Stimulated activated CD8-positive, alpha-beta memory T cell treated with anti-CD3 and anti-CD28 coated beads, Interleukin-7, amount 100 ng/mL, for 1 hour (primary cell): Measurements from ENCODE around the gene TCERG1L.

Source experiments
- DNase-seq, 2 donors: peaks; one replicate each; pipeline ENCODE4 v3.0.0-alpha.2; 2020; ENCODE audit warnings: low read depth in 2 of 2

Gene TCERG1L

GRCh38 chr10:131067690-131068089, 243.8 kb downstream of the TCERG1L start:
- DNase-seq: no peak

DNA sequence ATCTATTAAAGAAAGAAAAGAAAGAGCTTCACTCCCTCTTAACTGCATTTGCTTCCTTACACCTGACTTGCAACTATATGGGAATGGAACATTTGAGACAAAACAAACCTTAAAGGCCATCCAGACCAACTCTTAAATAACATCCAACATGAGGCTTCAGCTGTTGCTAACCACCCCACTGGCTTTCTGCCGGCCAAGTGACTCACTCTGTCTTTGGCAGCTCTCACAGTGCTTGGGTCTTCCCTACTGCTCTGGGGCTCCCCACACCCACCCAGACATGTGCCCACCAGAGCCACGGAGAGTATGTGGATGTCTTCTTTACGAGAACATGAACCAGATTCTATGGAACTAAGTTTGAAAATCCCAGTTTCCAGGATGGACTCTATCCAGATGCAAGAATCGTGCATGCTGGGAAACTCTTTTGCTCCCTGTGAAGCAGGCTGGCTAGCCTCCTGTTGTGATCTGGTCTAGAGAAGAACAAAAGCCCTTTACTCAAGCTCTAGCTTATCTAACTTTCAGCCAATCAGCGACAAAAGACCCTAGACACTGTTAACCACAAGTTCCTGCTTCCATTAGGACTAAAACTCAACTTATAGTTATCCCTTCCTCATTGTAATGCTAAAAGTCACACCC, 245.7 kb downstream of the TCERG1L start:
- no peak for DNase-seq

DNA sequence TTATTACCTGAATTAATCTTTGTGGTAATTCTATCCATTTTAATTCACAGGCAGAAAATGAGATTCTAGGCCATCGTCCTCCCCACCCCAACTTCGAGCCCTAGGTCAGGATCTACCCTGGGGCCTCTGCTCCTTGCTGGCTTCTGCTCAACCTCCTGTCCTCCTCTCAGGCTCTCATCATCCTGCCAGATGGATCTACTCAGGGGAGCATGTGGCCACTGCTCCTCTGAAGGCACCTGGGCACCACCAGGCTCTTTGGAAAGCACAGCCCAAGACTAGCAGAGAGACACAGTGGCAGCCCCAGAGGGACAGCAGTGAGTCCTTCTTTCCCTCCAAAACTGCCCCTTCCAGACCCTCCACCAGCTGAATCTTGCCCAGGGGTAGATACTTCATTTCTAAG, 248.2 kb downstream of the TCERG1L start:
- DNase-seq: no peak

DNA sequence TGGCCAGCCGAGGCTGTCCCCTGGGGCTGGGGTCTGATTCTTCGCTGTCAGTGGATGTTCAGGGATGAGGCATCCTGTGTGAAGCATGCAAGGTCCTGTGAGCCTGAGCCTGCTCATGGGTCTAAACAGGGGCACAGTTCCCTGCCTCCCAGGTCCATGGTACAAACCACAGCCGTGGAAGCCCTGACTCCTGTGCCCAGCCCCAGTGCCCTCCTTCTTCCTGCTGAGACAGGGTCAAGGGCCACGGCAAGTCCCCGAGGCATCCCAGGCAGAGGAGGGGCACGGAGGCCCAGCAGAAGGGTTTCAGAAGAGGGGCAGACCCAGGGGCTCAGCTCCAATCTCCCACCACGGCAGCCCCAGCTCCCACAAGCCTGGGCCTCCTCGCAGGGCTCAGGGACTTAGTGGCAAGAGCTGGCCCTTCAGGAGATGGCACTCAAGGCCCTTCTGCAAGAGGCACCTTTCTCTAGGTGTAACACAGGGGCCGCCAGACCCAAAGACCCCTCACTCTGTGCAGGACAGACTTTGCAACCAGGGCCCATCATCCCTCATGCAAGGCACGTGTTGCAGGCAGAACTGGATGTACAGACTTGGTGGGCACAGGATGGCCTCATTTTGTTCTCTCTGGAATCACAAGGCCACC, 248.8 kb downstream of the TCERG1L start:
- no peak for DNase-seq

- DNase-seq: no peak
Observed at GRCh38 chr10:131061216-131061615, 250.3 kb downstream of the TCERG1L start.

- no peak for DNase-seq
Observed at GRCh38 chr10:131059881-131060280, 251.6 kb downstream of the TCERG1L start.

GRCh38 chr10:131058799-131059198, 252.7 kb downstream of the TCERG1L start:
- DNase-seq: no peak

DNA sequence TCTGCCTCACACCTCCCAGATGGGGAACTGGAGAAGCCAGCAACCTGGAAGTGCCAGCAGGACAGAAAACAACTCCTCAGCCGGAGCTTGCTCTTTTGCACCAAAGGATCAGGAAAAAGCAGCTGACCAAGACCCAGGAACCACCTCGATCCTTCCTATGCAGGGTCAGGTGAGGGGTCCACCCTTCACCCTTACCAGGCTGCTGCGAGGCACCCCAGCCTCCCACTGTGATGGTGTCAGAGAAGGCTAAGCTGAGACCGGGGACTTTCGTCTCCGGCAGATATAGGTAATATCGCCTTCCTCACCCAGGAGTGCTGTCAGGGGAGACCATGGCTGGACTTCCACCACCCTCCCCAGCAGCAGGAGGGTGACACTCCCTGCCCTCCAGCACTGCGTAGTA, 254.7 kb downstream of the TCERG1L start:
- no peak for DNase-seq

DNA sequence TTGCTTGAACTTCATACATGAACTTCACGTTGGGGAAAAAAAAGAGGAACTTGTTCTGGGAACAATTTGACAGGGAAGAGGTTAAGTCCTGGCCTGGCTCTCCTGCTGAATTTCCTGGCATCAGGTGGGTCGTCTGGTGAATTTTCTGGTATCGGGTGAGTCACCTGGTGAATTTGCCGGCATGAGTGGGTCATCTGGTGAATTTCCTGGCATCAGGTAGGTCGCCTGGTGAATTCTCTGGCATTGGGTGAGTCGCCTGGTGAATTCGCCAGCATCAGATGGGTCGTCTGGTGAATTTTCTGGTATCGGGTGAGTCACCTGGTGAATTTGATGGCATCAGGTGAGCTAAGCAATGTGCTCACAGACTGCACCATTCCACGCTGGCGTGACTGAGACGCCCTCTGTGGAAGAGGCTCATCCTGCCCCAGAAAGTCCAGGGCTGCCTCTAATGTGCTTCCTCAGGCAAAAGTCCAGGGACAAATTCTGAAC, 255.4 kb downstream of the TCERG1L start:
- DNase-seq: no peak

GRCh38 chr10:131055437-131055836, 256.1 kb downstream of the TCERG1L start:
- no peak for DNase-seq

- DNase-seq: no peak
Observed at GRCh38 chr10:131053192-131053591, 258.3 kb downstream of the TCERG1L start.

DNA sequence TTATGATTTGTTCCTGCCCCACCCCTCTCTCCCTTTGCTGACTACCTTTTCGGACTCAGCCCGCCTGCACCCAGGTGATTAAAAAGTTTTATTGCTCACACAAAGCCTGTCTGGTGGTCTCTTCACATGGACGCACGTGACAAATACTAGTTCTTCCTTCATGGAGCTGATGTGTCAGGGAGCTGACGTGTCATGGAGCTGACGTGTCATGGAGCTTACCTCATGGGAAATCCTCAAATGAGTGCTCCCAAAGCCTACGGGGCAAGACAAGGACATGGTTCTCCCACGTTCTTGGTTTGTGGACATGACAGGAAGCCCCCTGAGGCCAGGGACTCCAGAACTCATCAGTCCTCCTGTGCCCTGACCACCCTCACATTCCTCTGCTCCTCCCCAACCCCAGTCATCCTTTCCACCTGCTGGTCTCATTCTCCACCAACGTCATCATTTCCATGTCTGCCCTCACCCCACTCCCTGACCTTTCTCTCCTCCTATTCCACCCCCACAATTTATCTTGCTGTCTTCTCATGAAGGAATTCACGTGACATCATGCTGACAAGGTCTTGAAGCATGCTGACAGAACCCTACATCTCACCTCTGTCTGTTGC, 261.3 kb downstream of the TCERG1L start:
- DNase-seq: no peak

DNA sequence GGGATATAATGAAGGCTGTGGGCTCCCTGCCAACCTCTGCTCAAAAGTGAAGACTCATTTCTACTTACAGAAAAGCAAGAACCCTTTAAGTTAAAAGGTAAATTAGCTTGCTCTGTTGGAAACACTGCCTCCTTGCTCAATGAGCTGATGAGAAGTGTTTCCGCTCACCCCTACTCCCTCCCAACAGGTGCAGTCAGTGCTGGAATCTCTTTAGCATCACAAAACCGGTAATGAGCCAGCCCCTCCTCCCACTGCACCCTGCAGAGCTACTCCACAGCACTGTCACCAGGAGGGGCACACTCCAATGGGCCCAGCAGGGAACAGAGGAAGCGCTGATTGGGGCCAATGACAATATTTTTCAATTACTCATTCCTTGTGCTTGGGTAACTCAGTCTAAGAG, 262.5 kb downstream of the TCERG1L start:
- DNase-seq: no peak

GRCh38 chr10:131048606-131049005, 262.9 kb downstream of the TCERG1L start:
- no peak for DNase-seq

- DNase-seq: no peak
Observed at GRCh38 chr10:131047501-131047900, 264.0 kb downstream of the TCERG1L start.

- DNase-seq: no peak
Observed at GRCh38 chr10:131046194-131046593, 265.3 kb downstream of the TCERG1L start.

GRCh38 chr10:131044379-131045111, 267.0 kb downstream of the TCERG1L start:
- DNase-seq: no peak

GRCh38 chr10:131043039-131043691, 268.4 kb downstream of the TCERG1L start:
- DNase-seq: no peak
